ENCODE measurements around the gene CKAP5.

GRCh38 chr11:46697723-46698122 is 148.4 kb downstream of the CKAP5 start:
- no peak for TF ChIP-seq POLR2A (IDR thresholded peaks at IDR 0.05; ENCODE audit: low read length)
- no peak for TF ChIP-seq GATA1 (IDR thresholded peaks at IDR 0.05; ENCODE audit: low read depth, low read length)

Measured in erythroblast (primary cell).